ENCODE measurements around the gene FOCAD. TPM values are rescaled to one million over a fixed set of nuclear protein-coding genes. Genes with fewer than 3 reads are reported as not detected.

The FOCAD gene
- total and polyA plus RNA-seq, 12 donors: 11.7 to 41.3 (median 31.2) TPM

DNA sequence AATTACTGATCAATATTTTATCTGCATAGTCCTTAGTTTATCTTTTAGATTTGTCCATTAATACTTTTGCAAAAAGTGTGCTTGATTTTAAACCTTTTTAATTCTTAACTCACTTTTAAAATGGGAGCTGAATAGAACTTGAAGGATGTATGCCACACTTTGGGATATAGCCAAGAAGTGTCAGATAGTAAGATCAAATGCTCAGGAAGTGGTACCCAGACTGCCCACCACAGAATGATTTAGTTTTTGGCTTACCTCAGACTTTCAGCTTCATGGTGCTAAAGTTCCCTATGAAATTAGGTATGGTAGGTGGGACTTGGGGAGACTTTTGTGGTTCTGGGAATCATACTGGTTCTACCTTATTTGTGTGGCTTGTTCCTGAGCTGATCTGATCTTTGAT is 14.7 kb downstream of the FOCAD start:
- TF ChIP-seq, protein P1, sequence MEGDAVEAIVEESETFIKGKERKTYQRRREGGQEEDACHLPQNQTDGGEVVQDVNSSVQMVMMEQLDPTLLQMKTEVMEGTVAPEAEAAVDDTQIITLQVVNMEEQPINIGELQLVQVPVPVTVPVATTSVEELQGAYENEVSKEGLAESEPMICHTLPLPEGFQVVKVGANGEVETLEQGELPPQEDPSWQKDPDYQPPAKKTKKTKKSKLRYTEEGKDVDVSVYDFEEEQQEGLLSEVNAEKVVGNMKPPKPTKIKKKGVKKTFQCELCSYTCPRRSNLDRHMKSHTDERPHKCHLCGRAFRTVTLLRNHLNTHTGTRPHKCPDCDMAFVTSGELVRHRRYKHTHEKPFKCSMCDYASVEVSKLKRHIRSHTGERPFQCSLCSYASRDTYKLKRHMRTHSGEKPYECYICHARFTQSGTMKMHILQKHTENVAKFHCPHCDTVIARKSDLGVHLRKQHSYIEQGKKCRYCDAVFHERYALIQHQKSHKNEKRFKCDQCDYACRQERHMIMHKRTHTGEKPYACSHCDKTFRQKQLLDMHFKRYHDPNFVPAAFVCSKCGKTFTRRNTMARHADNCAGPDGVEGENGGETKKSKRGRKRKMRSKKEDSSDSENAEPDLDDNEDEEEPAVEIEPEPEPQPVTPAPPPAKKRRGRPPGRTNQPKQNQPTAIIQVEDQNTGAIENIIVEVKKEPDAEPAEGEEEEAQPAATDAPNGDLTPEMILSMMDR (IDR thresholded peaks at IDR 0.05): no peak
- Histone ChIP-seq H3K4me3 (no peak overlapping the region), H3K4me1 (peaks cover 5 to 28% (median 14%) of the 10 kb centered on the region in 9 donors), H3K9me3 (no peaks in the 10 kb centered on the region), H3K36me3 (no peaks in the 10 kb centered on the region), H3K27me3 (no peaks in the 10 kb centered on the region), H3K27ac (no peak overlapping the region)
- DNase-seq (no peak), ATAC-seq (no peak)
- intact Hi-C loops (cut with DNase I): no loop called here

DNA sequence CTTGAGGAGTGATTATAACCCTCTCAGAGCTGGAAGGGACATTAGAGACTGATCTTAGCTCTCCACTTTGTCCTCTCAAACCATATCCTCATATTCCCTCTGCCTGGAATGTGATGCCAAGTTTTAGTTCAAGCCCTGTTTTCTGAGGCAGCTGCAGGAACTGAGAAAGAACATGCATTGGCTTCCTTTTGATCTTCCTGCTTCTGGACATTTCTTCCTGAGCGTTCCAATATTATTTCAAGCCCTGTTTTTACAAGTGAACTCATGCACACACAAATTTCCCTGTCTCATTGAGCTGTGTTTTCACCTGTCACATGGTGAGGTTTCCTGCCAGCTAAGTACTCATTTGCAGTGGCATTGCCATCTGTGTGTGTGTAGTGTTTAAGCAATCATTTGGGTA is 17.0 kb downstream of the FOCAD start:
- Histone ChIP-seq H3K4me3 (no peak overlapping the region), H3K27me3 (no peaks in the 10 kb centered on the region), H3K4me1 (peaks cover 5 to 32% (median 14%) of the 10 kb centered on the region in 9 donors), H3K27ac (peak overlapping the region in 4 of 10 donors; percentile 13 to 52 (median 24)), H3K36me3 (no peaks in the 10 kb centered on the region), H3K9me3 (no peaks in the 10 kb centered on the region)
- 4 to 10% methylated on average over 1 of the region's 1 CpG for WGBS, 2 donors
- DNase-seq (no peak), ATAC-seq (peak in 7 of 8 donors; percentile 35 to 85 (median 67))
- TF ChIP-seq, protein P1 (IDR thresholded peaks at IDR 0.05): no peak
- intact Hi-C loops (cut with DNase I): no loop called here

DNA sequence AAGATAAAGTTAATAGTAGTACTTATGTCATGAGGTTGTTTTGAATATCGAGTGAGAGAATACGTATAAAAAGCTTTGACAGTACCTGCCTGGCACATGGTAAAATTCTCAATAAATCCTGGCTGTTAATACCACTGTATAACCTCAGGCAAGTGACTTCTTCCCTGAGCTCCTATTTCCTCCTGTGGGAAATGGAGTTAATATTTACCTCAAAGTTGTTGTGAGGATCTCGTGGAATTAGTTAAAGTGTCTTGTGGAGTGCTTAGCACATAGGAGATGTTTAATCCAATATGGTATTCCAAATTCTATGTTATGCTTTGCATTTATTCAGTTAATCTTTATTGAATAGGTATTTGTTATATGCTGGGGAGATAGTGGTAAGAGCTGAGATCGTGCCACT is 18.5 kb downstream of the FOCAD start:
- H3K4me1 ChIP-seq: peaks cover 5 to 33% (median 14%) of the 10 kb centered on the region in 9 donors
- WGBS, 2 donors: 63 to 82% methylated on average over 4 of the region's 4 CpGs
- DNase-seq: no peak
- no peak overlapping the region for H3K27ac ChIP-seq
- no peaks in the 10 kb centered on the region for H3K9me3 ChIP-seq
- intact Hi-C loops (cut with DNase I): loop anchor here in 1 of 10 donors (2.0 kb wide), 1 partner anchor 26 kb away; no protein-coding TSS in a partner anchor
- TF ChIP-seq, protein P1 (IDR thresholded peaks at IDR 0.05): no peak
- no peaks in the 10 kb centered on the region for H3K27me3 ChIP-seq
- no peak overlapping the region for H3K4me3 ChIP-seq
- H3K36me3 ChIP-seq: no peaks in the 10 kb centered on the region
- no peak for ATAC-seq

DNA sequence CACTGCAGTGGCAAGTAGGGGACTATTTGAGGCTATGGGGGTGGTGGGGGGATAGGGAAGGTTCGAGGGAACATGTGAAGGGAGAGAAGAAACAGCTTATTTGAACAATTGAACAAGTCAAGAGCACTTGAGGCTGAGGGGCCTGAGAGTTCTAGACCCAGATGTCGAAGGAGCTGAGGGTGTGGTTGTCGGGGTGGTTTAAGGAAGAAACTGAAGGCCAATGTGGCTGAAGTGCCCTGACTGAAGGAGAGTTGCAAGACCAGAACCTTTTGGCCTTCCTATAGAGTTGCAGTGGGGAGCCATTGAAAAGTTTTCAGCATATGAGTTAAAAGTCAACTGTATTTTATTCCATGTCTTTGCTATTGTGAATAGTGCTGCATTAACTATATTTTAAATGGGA is 19.1 kb downstream of the FOCAD start:
- Histone ChIP-seq H3K27ac (no peak overlapping the region), H3K36me3 (no peaks in the 10 kb centered on the region), H3K4me3 (no peak overlapping the region), H3K4me1 (peaks cover 5 to 33% (median 14%) of the 10 kb centered on the region in 9 donors), H3K9me3 (no peaks in the 10 kb centered on the region), H3K27me3 (no peaks in the 10 kb centered on the region)
- intact Hi-C loops (cut with DNase I): loop anchor here in 1 of 10 donors (2.0 kb wide), 1 partner anchor 26 kb away; no protein-coding TSS in a partner anchor
- WGBS, 2 donors: 95 to 96% methylated on average over 3 of the region's 3 CpGs
- TF ChIP-seq, protein P1 (IDR thresholded peaks at IDR 0.05): no peak
- ATAC-seq (no peak), DNase-seq (no peak)

Measured in heart right ventricle (tissue), 16 donors.